HEK293 (cell line): Measurements from ENCODE around the gene DNAI1.

ENCODE experiments used
- OSR2 ChIP-seq: fragments of 450-650 bp; formaldehyde crosslinking; IDR thresholded peaks from 2 replicates; pipeline ENCODE4 v1.5.1; 2016; ENCODE audit warnings: missing biosample characterization, missing genetic modification characterization
- PRDM2 ChIP-seq: fragments of 450-650 bp; formaldehyde crosslinking; IDR thresholded peaks from 2 replicates; pipeline ENCODE4 v1.5.1; 2016; ENCODE audit warnings: missing biosample characterization, missing genetic modification characterization, borderline replicate concordance
- PRDM4 ChIP-seq: fragments of 450-650 bp; formaldehyde crosslinking; IDR thresholded peaks from 2 replicates; pipeline ENCODE4 v1.5.1; 2017; ENCODE audit warnings: missing biosample characterization, missing genetic modification characterization
- SP3 ChIP-seq: fragments of 450-650 bp; formaldehyde crosslinking; IDR thresholded peaks from 2 replicates; pipeline ENCODE4 v1.5.1; 2016; ENCODE audit warnings: missing biosample characterization, missing genetic modification characterization
- ZBTB49 ChIP-seq: fragments of 450-650 bp; formaldehyde crosslinking; IDR thresholded peaks from 2 replicates; pipeline ENCODE4 v1.5.1; 2016; ENCODE audit warnings: missing biosample characterization, missing genetic modification characterization, low read depth
- ZNF2 ChIP-seq: fragments of 450-650 bp; formaldehyde crosslinking; IDR thresholded peaks from 2 replicates; pipeline ENCODE4 v1.5.1; 2016; ENCODE audit warnings: missing biosample characterization, missing genetic modification characterization
- ZNF394 ChIP-seq: fragments of 450-650 bp; formaldehyde crosslinking; IDR thresholded peaks from 2 replicates; pipeline ENCODE4 v1.5.1; 2016; ENCODE audit warnings: missing biosample characterization, missing genetic modification characterization, mild to moderate bottlenecking, moderate library complexity, borderline replicate concordance
- ZNF398 ChIP-seq: fragments of 450-650 bp; formaldehyde crosslinking; IDR thresholded peaks from 2 replicates; pipeline ENCODE4 v1.5.1; 2017; ENCODE audit warnings: missing biosample characterization, missing genetic modification characterization
- ZNF518A ChIP-seq: fragments of 450-650 bp; formaldehyde crosslinking; conservative IDR thresholded peaks from 2 replicates; pipeline ENCODE4 v1.5.1; 2016; ENCODE audit warnings: low read depth, missing biosample characterization, missing genetic modification characterization
- ZNF558 ChIP-seq: fragments of 450-650 bp; formaldehyde crosslinking; IDR thresholded peaks from 2 replicates; pipeline ENCODE4 v1.5.1; 2016; ENCODE audit warnings: missing biosample characterization, missing genetic modification characterization
- ZNF585B ChIP-seq: fragments of 450-650 bp; formaldehyde crosslinking; IDR thresholded peaks from 2 replicates; pipeline ENCODE4 v1.5.1; 2016; ENCODE audit warnings: missing biosample characterization, missing genetic modification characterization
- ZNF600 ChIP-seq: fragments of 450-650 bp; formaldehyde crosslinking; IDR thresholded peaks from 2 replicates; pipeline ENCODE4 v1.5.1; 2016; ENCODE audit warnings: missing biosample characterization, missing genetic modification characterization
- ZNF626 ChIP-seq: fragments of 450-650 bp; sonication (Bioruptor Pico); formaldehyde crosslinking; IDR thresholded peaks from 2 replicates; pipeline ENCODE4 v1.5.1; 2018; ENCODE audit warnings: missing biosample characterization, missing genetic modification characterization, inconsistent platforms
- ZNF645 ChIP-seq: fragments of 450-650 bp; formaldehyde crosslinking; IDR thresholded peaks from 2 replicates; pipeline ENCODE4; 2016; ENCODE audit warnings: missing biosample characterization, missing genetic modification characterization
- ZNF830 ChIP-seq: fragments of 450-650 bp; IDR thresholded peaks from 2 replicates; pipeline ENCODE4 v1.5.0; 2018; ENCODE audit warnings: missing biosample characterization, missing genetic modification characterization, low read depth, mild to moderate bottlenecking, moderate library complexity
- ZSCAN5A ChIP-seq: fragments of 450-650 bp; formaldehyde crosslinking; IDR thresholded peaks from 2 replicates; pipeline ENCODE4 v1.5.1; 2016; ENCODE audit warnings: missing biosample characterization, missing genetic modification characterization
- ZXDB ChIP-seq: fragments of 450-650 bp; formaldehyde crosslinking; IDR thresholded peaks from 2 replicates; pipeline ENCODE4 v1.5.1; 2016; ENCODE audit warnings: missing biosample characterization, missing genetic modification characterization

The DNAI1 gene

GRCh38 chr9:34457266-34458012 lies 1.2 kb upstream of the DNAI1 start (continued):
- no peak for TF ChIP-seq ZBTB49
- TF ChIP-seq ZNF626 (tag by site-specific recombination): no peak
- 0 out of 2 replicates have a peak, but pooled peaks have one; percentile 19 for TF ChIP-seq PRDM4 (tag by site-specific recombination)
- TF ChIP-seq ZNF398: 0 out of 2 replicates have a peak, but pooled peaks have one; percentile 32
- no peak for TF ChIP-seq ZNF585B (tag by site-specific recombination)
- TF ChIP-seq ZNF830: no peak
- TF ChIP-seq ZNF394 (tag by site-specific recombination): peak; percentile 32; the same call in 1 of the 2 replicates
- TF ChIP-seq ZNF600: peak; percentile 98
- no peak for TF ChIP-seq PRDM2 (tag by site-specific recombination)
- TF ChIP-seq ZXDB (tag by site-specific recombination): peak; percentile 86
- TF ChIP-seq ZNF558 (tag by site-specific recombination): no peak; the same call in 1 of the 2 replicates
- no peak; the same call in 1 of the 2 replicates for TF ChIP-seq ZSCAN5A
- TF ChIP-seq ZNF2 (tag by site-specific recombination): peak; percentile 89
- TF ChIP-seq OSR2 (tag by site-specific recombination): no peak
- no peak for TF ChIP-seq ZNF645
- TF ChIP-seq ZNF518A (tag by site-specific recombination): no peak
- 0 out of 2 replicates have a peak, but pooled peaks have one; percentile 46 for TF ChIP-seq SP3 (tag by site-specific recombination)
